Transverse colon (tissue), 4 donors: ENCODE data around the gene BTRC. TPM values are rescaled to one million over a fixed set of nuclear protein-coding genes. Genes with fewer than 3 reads are reported as not detected.
"Not testable (repeated sequence)": the region's sequence is repeated elsewhere in the genome, so short reads cannot be mapped to it uniquely, and the experiment has no call there.

Experiments
- DNase-seq: peaks from one replicate; pipeline ENCODE4 v3.0.0-alpha.2; 2019
- H3K27ac ChIP-seq, 4 donors: fragments of 200-600 bp; sonication (generic); 2 replicates each; pipeline ENCODE4 v1.5.1; 2016 to 2018; ENCODE audit warnings: inconsistent platforms in 4 of 4
- H3K27me3 ChIP-seq: fragments of 200-600 bp; sonication (generic); 2 replicates; pipeline ENCODE4 v1.5.1; 2017; ENCODE audit warnings: inconsistent platforms
- H3K36me3 ChIP-seq, 4 donors: fragments of 200-600 bp; sonication (generic); 2 replicates each; pipeline ENCODE4 v1.5.1; 2017 to 2019; ENCODE audit warnings: inconsistent platforms in 4 of 4
- H3K4me1 ChIP-seq, 4 donors: fragments of 200-600 bp; sonication (generic); 2 replicates each; pipeline ENCODE4 v1.5.1; 2017 to 2020; ENCODE audit warnings: inconsistent platforms in 4 of 4
- H3K4me3 ChIP-seq, 4 donors: fragments of 200-600 bp; sonication (generic); 1 replicate in 1 of 4; 2 replicates in 3 of 4; pipeline versions ENCODE4 v1.5.1 to v1.6.1; 2017 to 2019; ENCODE audit warnings: inconsistent platforms in 4 of 4
- H3K9me3 ChIP-seq, 2 donors: fragments of 200-600 bp; sonication (generic); 2 replicates each; pipeline ENCODE4 v1.5.1; 2017 to 2019; ENCODE audit warnings: inconsistent platforms in 2 of 2
- CTCF ChIP-seq, 5 experiments: fragments of 200-600 bp in 3 of 5; fragments of 450-650 bp in 2 of 5; sonication (generic) in 3 of 5; IDR thresholded peaks; 1 replicate in 2 of 5; 2 replicates in 3 of 5; pipeline ENCODE4 v1.5.1; 2016 to 2017; ENCODE audit warnings: antibody characterized with exemption in 5 of 5, inconsistent platforms in 3 of 5, mild to moderate bottlenecking in 2 of 5, moderate library complexity in 1 of 5
- EP300 ChIP-seq: sonication (generic); formaldehyde crosslinking; IDR thresholded peaks from one replicate; pipeline ENCODE4 v1.6.1; 2017; ENCODE audit warnings: antibody characterized with exemption, low read depth
- POLR2A ChIP-seq: fragments of 450-650 bp; IDR thresholded peaks from one replicate; pipeline ENCODE4 v1.6.1; 2016; ENCODE audit warnings: antibody characterized with exemption, mild to moderate bottlenecking, moderate library complexity
- POLR2AphosphoS5 ChIP-seq, 3 donors: sonication (generic); formaldehyde crosslinking; IDR thresholded peaks; one replicate each; pipeline ENCODE4 v1.6.1; 2016; ENCODE audit warnings: antibody characterized with exemption in 3 of 3
- WGBS, 2 donors: methylation state at CpG; one replicate each; pipeline ENCODE4 v1.1.5; 2018; ENCODE audit warnings: low coverage in 1 of 2; 5-methylcytosine and 5-hydroxymethylcytosine counted together
- in situ Hi-C, 4 donors: fragments of 200-750 bp; cut with MboI; loops; one replicate each; pipeline versions ENCODE4 v1.15.0 to v1.15.1; 2017; ENCODE audit warnings: low sequenced_read_pairs in 3 of 4, low pct_ligation_motif_present in 1 of 4, low pct_unique_long_range_greater_than_20kb in 1 of 4
- intact Hi-C: fragments of 100-400 bp; cut with DNase I; formaldehyde crosslinking; loops from one replicate; pipeline ENCODE4 v1.15.1; 2023; ENCODE audit warnings: low total_unique reads
- total RNA-seq, 4 donors: library from RNA; depleted of rRNA; stranded (reverse); fragments of >200 nt; gene quantifications; one replicate each; pipeline ENCODE4 v1.1.0, GENCODE V29; 2016

The BTRC gene
- total RNA-seq, 4 donors from 2014 or later = 8.6 to 195 (median 32.0) TPM

GRCh38 chr10:101585841-101586240, 231.9 kb downstream of the BTRC start:
- H3K9me3 ChIP-seq = no peaks in the 10 kb centered on the region
- in situ Hi-C loops (no loop called here), intact Hi-C loops (no loop called here)

GRCh38 chr10:101587725-101588653, 234.0 kb downstream of the BTRC start, which contains the start of the genes DPCD and POLL:
Gene DPCD, plus strand, starts transcription at chr10:101588321. Its CDS starts 16 bp downstream, at chr10:101588337.
Gene POLL, minus strand, starts transcription at chr10:101588257. Its CDS starts 897 bp downstream, at chr10:101587360.
- no peak for TF ChIP-seq EP300
- TF ChIP-seq CTCF (IDR thresholded peaks at IDR 0.05) = no peak
- TF ChIP-seq POLR2A = no peak
- TF ChIP-seq POLR2AphosphoS5 (IDR thresholded peaks at IDR 0.05) = peak in 2 of 3 donors; percentile 9 to 41
- Histone ChIP-seq H3K4me1 (peaks cover 4 to 20% (median 16%) of the 10 kb centered on the region in 4 donors), H3K4me3 (peak within 1 kb of the TSS; percentile 70 to 90 (median 78)), H3K27me3 (no peaks in the 10 kb centered on the region), H3K27ac (peak within 1 kb of the TSS; percentile 70 to 85 (median 82)), H3K9me3 (no peaks in the 10 kb centered on the region), H3K36me3 (no peaks in the 10 kb centered on the region)
- in situ Hi-C loops (no loop called here), intact Hi-C loops (no loop called here)
- 1% methylated on average over 42 of the region's 50 CpGs; no CpG with 5 or more reads in 1 of the 2 donors for WGBS, 2 donors
- DNase-seq = peak; percentile 97

More at GRCh38 chr10:101585841-101586240, 231.9 kb downstream of the BTRC start:
- DNase-seq = no peak
- H3K4me1 ChIP-seq = peaks cover 4 to 20% (median 16%) of the 10 kb centered on the region in 4 donors
- no peaks in the 10 kb centered on the region for H3K27me3 ChIP-seq
- 91 to 96% methylated on average over 6 to 9 of the region's 9 CpGs for WGBS, 2 donors
- TF ChIP-seq EP300 (no peak), POLR2A (no peak), CTCF (IDR thresholded peaks at IDR 0.05) (no peak), POLR2AphosphoS5 (IDR thresholded peaks at IDR 0.05) (no peak)
- no peaks in the 10 kb centered on the region for H3K36me3 ChIP-seq
- no peak overlapping the region for H3K4me3 ChIP-seq
- no peak overlapping the region for H3K27ac ChIP-seq

GRCh38 chr10:101588879-101589278, 234.9 kb downstream of the BTRC start:
- H3K36me3 ChIP-seq = no peaks in the 10 kb centered on the region
- no peak for TF ChIP-seq EP300
- TF ChIP-seq POLR2AphosphoS5 (IDR thresholded peaks at IDR 0.05) = no peak
- TF ChIP-seq POLR2A = no peak
- TF ChIP-seq CTCF (IDR thresholded peaks at IDR 0.05) = no peak
- H3K4me3 ChIP-seq = peak overlapping the region in 3 of 4 donors; percentile 70 to 85 (median 72)
- 73 to 76% methylated on average over 5 of the region's 5 CpGs for WGBS, 2 donors
- no peaks in the 10 kb centered on the region for H3K9me3 ChIP-seq
- H3K4me1 ChIP-seq = peaks cover 4 to 20% (median 16%) of the 10 kb centered on the region in 4 donors
- no peak overlapping the region for H3K27ac ChIP-seq
- no peaks in the 10 kb centered on the region for H3K27me3 ChIP-seq
- DNase-seq = no peak
- intact Hi-C loops (no loop called here), in situ Hi-C loops (no loop called here)

GRCh38 chr10:101593331-101593730, 239.4 kb downstream of the BTRC start:
- intact Hi-C loops, in situ Hi-C loops: not testable (repeated sequence)
- 50 to 65% methylated on average over 2 of the region's 2 CpGs for WGBS, 2 donors

More at GRCh38 chr10:101593331-101593730, 239.4 kb downstream of the BTRC start:
- H3K27me3 ChIP-seq, H3K4me1 ChIP-seq, DNase-seq, H3K4me3 ChIP-seq, H3K27ac ChIP-seq, H3K9me3 ChIP-seq, H3K36me3 ChIP-seq: not testable (repeated sequence)
